Fibroblast of the aortic adventitia (primary cell): ENCODE data around the gene CNTN1. TPM values are rescaled to one million over a fixed set of nuclear protein-coding genes. Genes with fewer than 3 reads are reported as not detected.

Experiments used
- DNase-seq: peaks from one replicate; pipeline ENCODE4 v3.0.0-alpha.2; 2010; ENCODE audit warnings: low read depth
- H3K4me3 ChIP-seq: 2 replicates; pipeline ENCODE4 v1.5.1; 2011; ENCODE audit warnings: low read depth, mild to moderate bottlenecking, control low read depth, low read length, moderate library complexity
- total RNA-seq: library from RNA; depleted of rRNA; stranded (reverse); fragments of >200 nt; gene quantifications from 2 replicates; pipeline ENCODE4 v1.2.3, GENCODE V29; 2012; ENCODE audit warnings: low replicate concordance
- TF ChIP-seq, protein P1 (sequence below): IDR thresholded peaks from 2 replicates; pipeline ENCODE4 v1.5.1; 2011; ENCODE audit warnings: mild to moderate bottlenecking, low read length, control low read depth, inconsistent platforms; ENCODE audit not compliant: insufficient read depth

The CNTN1 gene
- total RNA-seq, 1 donor = 0.27 TPM

DNA sequence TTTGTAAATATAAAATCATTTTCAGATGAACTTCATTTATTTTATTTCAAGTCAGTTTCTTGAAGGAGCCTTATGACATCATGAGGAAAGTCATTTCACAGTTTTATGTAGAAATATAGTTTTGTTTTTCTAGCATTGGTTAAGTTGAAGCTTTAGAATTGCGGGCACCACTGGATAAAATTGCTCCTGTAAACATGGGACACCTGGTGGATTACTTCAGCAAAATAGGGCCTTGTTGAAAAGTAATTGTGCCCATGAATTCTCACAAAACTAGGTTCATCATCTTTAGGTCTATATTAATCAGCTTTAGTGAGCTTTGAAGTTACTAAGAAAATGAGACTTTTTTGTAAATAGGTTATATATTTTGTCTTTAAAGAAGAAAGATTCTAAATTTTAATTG is 25.3 kb downstream of the CNTN1 start:
- TF ChIP-seq, protein P1, sequence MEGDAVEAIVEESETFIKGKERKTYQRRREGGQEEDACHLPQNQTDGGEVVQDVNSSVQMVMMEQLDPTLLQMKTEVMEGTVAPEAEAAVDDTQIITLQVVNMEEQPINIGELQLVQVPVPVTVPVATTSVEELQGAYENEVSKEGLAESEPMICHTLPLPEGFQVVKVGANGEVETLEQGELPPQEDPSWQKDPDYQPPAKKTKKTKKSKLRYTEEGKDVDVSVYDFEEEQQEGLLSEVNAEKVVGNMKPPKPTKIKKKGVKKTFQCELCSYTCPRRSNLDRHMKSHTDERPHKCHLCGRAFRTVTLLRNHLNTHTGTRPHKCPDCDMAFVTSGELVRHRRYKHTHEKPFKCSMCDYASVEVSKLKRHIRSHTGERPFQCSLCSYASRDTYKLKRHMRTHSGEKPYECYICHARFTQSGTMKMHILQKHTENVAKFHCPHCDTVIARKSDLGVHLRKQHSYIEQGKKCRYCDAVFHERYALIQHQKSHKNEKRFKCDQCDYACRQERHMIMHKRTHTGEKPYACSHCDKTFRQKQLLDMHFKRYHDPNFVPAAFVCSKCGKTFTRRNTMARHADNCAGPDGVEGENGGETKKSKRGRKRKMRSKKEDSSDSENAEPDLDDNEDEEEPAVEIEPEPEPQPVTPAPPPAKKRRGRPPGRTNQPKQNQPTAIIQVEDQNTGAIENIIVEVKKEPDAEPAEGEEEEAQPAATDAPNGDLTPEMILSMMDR = no peak
- no peak overlapping the region for H3K4me3 ChIP-seq

DNA sequence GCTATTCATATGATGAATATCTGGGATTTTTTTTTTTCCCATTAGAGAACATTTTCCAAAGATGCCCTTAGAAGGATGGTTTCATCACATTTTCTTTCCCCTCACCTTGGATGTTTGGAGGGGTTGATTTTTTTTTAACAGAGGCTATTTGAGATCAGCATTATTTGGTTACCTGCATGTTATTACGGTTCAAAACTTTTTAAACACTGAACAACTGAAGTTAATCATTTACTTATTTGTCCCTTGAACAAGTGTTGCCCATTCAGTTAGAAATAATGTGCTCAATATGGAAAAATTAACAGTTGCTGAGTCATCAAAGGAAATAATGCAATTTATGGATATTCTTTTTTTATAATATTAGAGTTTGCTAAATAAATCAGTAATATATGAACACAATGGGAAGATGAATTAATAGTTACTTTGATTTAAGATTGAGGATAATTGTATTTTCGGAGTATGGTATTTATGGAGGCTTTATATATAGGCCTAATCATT is 26.7 kb downstream of the CNTN1 start:
- no peak overlapping the region for H3K4me3 ChIP-seq
- TF ChIP-seq, protein P1 = no peak
- DNase-seq = no peak

More for the DNA sequence above, 25.3 kb downstream of the CNTN1 start:
- no peak for DNase-seq

DNA sequence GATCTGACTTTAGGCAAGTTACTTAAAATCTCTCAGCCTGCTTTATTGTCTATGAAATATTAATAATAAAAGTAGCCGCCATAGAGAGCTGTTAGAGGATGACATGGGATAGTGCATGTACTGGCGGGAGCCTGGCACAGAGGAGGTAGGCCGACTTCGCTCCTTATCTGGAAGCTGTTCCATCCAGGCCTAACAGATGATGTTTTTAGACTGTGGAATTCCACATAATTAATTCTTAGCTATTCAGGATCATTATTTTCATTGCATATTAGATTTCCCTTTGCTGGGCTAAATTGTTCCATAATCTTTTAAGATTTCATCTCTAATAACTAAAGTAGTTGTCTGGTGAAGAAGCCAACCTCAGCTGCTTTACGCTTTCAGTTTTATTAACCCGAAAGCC is 30.8 kb downstream of the CNTN1 start:
- DNase-seq = no peak
- no peak overlapping the region for H3K4me3 ChIP-seq
- TF ChIP-seq, protein P1 = no peak

DNA sequence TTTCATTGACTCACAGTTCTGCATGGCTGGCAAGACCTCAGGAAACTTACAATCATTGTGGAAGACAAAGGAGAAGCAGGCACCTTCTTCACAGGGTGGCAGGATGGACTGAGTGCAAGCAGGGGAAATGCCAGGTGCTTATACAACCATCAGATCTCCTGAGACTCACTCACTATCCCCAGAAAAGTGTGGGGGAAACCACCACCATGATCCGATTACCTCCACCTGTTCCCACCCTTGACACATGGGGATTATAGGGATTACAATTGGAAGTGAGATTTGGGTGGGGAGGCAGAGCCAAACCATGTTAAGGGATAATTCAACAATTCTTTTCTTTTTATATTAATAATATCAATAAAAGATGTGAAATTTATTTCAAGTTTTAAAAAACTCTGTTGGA is 34.1 kb downstream of the CNTN1 start:
- no peak overlapping the region for H3K4me3 ChIP-seq
- TF ChIP-seq, protein P1 = no peak
- DNase-seq = no peak

DNA sequence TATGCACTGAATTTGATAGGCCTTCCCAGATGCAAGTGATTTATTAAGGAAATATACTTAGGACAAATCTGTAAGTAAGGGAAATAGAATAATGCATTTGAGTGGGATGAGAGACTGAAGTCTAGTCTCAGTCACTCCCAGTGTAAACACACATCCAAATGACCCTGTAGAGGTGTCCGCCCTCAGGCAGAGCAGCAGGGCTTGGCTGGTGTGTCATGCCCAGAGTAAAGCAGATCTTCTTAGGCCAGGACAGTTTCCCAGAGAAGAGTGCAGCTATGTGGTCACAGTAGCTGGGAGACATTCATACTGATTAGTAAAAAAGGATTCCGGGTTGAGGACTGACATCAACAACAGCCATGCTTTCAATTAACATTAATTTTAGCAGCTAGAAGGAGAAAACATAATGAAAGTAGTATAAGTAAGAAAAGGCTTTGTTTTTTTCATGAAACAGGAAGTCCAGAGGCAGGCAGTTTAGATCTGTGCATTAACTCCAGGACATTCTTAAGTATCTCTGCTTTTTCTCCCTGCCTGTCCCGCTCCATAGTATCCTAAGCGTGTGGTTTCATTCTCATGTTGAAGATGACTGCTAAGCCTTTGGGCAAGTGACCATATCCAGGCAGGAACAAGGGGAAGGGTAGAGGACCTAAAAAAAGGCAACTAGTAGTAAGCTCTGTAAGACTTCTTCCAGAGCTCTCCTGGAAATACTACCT is 35.7 kb downstream of the CNTN1 start:
- no peak overlapping the region for H3K4me3 ChIP-seq
- no peak for DNase-seq

DNA sequence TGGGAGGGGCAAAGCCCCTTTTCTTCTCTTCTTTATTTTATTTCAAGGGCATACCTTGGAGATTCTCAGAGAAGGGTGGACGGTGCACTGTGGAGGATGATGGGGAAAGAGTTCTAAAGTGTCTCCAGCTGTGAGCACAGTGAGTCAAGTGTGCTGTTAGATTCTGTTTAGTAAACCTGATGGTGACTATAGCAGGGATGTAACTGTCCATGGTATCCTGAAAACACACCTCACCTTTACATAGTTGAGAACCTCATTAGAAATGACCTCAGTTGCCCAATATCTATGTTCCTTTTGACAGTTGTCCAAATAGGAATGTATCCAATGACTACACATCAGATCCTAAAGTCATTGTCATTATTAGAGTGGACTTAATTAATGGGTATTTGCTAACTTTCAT is 38.0 kb downstream of the CNTN1 start:
- no peak overlapping the region for H3K4me3 ChIP-seq
- TF ChIP-seq, protein P1 = no peak
- no peak for DNase-seq

More for the DNA sequence above, 35.7 kb downstream of the CNTN1 start:
- TF ChIP-seq, protein P1 = no peak
